Testis (tissue), 2 donors: ENCODE measurements around the gene IFT25.

Experiments
- CTCF ChIP-seq, 3 experiments: fragments of 450-650 bp in 2 of 3; fragments of 200-600 bp in 1 of 3; sonication (generic) in 1 of 3; IDR thresholded peaks; one replicate each; pipeline ENCODE4 v1.5.1; 2016 to 2019; ENCODE audit warnings: antibody characterized with exemption in 3 of 3, mild to moderate bottlenecking in 2 of 3, moderate library complexity in 1 of 3
- POLR2A ChIP-seq: fragments of 450-650 bp; IDR thresholded peaks from one replicate; pipeline ENCODE4 v1.6.1; 2017; ENCODE audit warnings: antibody characterized with exemption, mild to moderate bottlenecking, moderate library complexity

GRCh38 chr1:53982034-53982762, 36.7 kb upstream of the IFT25 start:
- TF ChIP-seq POLR2A (no peak), CTCF (IDR thresholded peaks at IDR 0.05) (no peak)
